SK-N-SH (cell line): ENCODE results near the gene ERN1.

Experiments
- EZH2phosphoT487 ChIP-seq: fragments of 200-600 bp; sonication (generic); IDR thresholded peaks from 2 replicates; pipeline ENCODE4 v1.6.1; 2017; ENCODE audit warnings: low read depth, mixed run types, mild to moderate bottlenecking, antibody characterized with exemption, moderate library complexity, borderline replicate concordance
- IRF3 ChIP-seq: fragments of 150-350 bp; IDR thresholded peaks from 2 replicates; pipeline ENCODE4 v1.6.1; 2016; ENCODE audit warnings: mild to moderate bottlenecking, low read depth, low read length
- JUND ChIP-seq: IDR thresholded peaks from 2 replicates; pipeline ENCODE4 v1.4.0; 2012
- NFIC ChIP-seq: IDR thresholded peaks from 2 replicates; pipeline ENCODE4 v1.4.0; 2012; ENCODE audit warnings: borderline replicate concordance
- PBX3 ChIP-seq: IDR thresholded peaks from 2 replicates; pipeline ENCODE4; 2012
- POLR2AphosphoS5 ChIP-seq: IDR thresholded peaks from 2 replicates; pipeline ENCODE4 v1.6.1; 2012; ENCODE audit warnings: low read depth, low read length
- RFX5 ChIP-seq: IDR thresholded peaks from 2 replicates; pipeline ENCODE4 v1.6.1; 2012; ENCODE audit warnings: mild to moderate bottlenecking, improper control_type of control experiment, low read length
- RXRA ChIP-seq: IDR thresholded peaks from 2 replicates; pipeline ENCODE4 v1.4.0; 2012; ENCODE audit warnings: low read depth, mild to moderate bottlenecking, borderline replicate concordance
- SMC3 ChIP-seq: IDR thresholded peaks from 2 replicates; pipeline ENCODE4 v1.6.1; 2012; ENCODE audit warnings: low read depth, low read length, improper control_type of control experiment
- YY1 ChIP-seq: IDR thresholded peaks from 2 replicates; pipeline ENCODE4 v1.4.0; 2012; ENCODE audit warnings: low read depth, mild to moderate bottlenecking
- TF ChIP-seq, protein P1 (sequence below): fragments of 200-600 bp; sonication (generic); IDR thresholded peaks from 2 replicates; pipeline ENCODE4 v1.6.1; 2017; ENCODE audit warnings: antibody characterized with exemption, mild to moderate bottlenecking, moderate library complexity

GRCh38 chr17:64130559-64131001 is 636 bp upstream of the ERN1 start:
- TF ChIP-seq IRF3 (no peak), POLR2AphosphoS5 (no peak), NFIC (no peak), RXRA (no peak), RFX5 (no peak), EZH2phosphoT487 (no peak), JUND (no peak), PBX3 (no peak), YY1 (no peak), SMC3 (no peak)
- TF ChIP-seq, protein P1, sequence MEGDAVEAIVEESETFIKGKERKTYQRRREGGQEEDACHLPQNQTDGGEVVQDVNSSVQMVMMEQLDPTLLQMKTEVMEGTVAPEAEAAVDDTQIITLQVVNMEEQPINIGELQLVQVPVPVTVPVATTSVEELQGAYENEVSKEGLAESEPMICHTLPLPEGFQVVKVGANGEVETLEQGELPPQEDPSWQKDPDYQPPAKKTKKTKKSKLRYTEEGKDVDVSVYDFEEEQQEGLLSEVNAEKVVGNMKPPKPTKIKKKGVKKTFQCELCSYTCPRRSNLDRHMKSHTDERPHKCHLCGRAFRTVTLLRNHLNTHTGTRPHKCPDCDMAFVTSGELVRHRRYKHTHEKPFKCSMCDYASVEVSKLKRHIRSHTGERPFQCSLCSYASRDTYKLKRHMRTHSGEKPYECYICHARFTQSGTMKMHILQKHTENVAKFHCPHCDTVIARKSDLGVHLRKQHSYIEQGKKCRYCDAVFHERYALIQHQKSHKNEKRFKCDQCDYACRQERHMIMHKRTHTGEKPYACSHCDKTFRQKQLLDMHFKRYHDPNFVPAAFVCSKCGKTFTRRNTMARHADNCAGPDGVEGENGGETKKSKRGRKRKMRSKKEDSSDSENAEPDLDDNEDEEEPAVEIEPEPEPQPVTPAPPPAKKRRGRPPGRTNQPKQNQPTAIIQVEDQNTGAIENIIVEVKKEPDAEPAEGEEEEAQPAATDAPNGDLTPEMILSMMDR: no peak
